OCI-LY7 (cell line): ENCODE results near the gene LAMTOR3. TPM values are rescaled to one million over a fixed set of nuclear protein-coding genes. Genes with fewer than 3 reads are reported as not detected.

Experiments used
- BruUV-seq: library from RNA; stranded (reverse); fragments of 400-500 nt; replicated peaks from 2 replicates; lab custom pipeline; 2021; lab: Mats Ljungman, UMichigan
- CTCF ChIA-PET: fragments of 300-600 bp; sonication (Branson Sonifier 250); formaldehyde crosslinking; loops from one replicate; lab custom pipeline; 2022; ENCODE audit warnings: antibody characterized with exemption; ENCODE audit not compliant: unreplicated experiment; lab: Charles Lee
- POLR2A ChIA-PET: fragments of 300-600 bp; sonication (Branson Sonifier 250); formaldehyde crosslinking; loops from one replicate; lab custom pipeline; 2022; ENCODE audit warnings: antibody characterized with exemption; lab: Charles Lee
- DNase-seq: peaks from one replicate; pipeline ENCODE4 v3.0.0-alpha.2; 2015; ENCODE audit warnings: low spot score
- H2AFZ ChIP-seq: fragments of 200-600 bp; sonication (generic), shearing (Covaris generic); 2 replicates; pipeline ENCODE4 v1.6.1; 2014; ENCODE audit warnings: mild to moderate bottlenecking, antibody characterized with exemption, low read length, moderate library complexity
- H3K27ac ChIP-seq: fragments of 200-600 bp; sonication (generic); 2 replicates; pipeline ENCODE4 v1.5.1; 2014; ENCODE audit warnings: mixed run types, low read depth, mild to moderate bottlenecking, moderate library complexity, low read length, inconsistent platforms; ENCODE audit not compliant: poor library complexity, severe bottlenecking
- H3K36me3 ChIP-seq: fragments of 200-600 bp; sonication (generic); 2 replicates; pipeline ENCODE4 v1.6.1; 2014; ENCODE audit warnings: mild to moderate bottlenecking, antibody characterized with exemption, low read length, moderate library complexity, mixed read lengths; ENCODE audit not compliant: insufficient read depth
- H3K4me1 ChIP-seq: fragments of 200-600 bp; sonication (generic); 2 replicates; pipeline ENCODE4 v1.5.1; 2014; ENCODE audit warnings: mild to moderate bottlenecking, low read length; ENCODE audit not compliant: insufficient read depth, poor library complexity, severe bottlenecking
- H3K4me2 ChIP-seq: fragments of 200-600 bp; sonication (generic); 2 replicates; pipeline ENCODE4 v1.6.1; 2014; ENCODE audit warnings: mild to moderate bottlenecking, low read length
- H3K4me3 ChIP-seq: fragments of 200-600 bp; sonication (generic); 2 replicates; pipeline ENCODE4 v1.5.1; 2014; ENCODE audit warnings: mild to moderate bottlenecking, low read depth, low read length; ENCODE audit not compliant: poor library complexity, severe bottlenecking
- H3K79me2 ChIP-seq: fragments of 200-600 bp; sonication (generic); 2 replicates; pipeline ENCODE4 v1.6.1; 2016; ENCODE audit warnings: low read depth, mild to moderate bottlenecking, low read length, moderate library complexity, mixed read lengths; ENCODE audit not compliant: insufficient read depth
- H3K9me2 ChIP-seq: fragments of 200-600 bp; sonication (generic); 2 replicates; pipeline ENCODE4 v1.6.1; 2016; ENCODE audit warnings: mild to moderate bottlenecking, low read length, mixed read lengths; ENCODE audit not compliant: insufficient read depth
- H3K9me3 ChIP-seq: fragments of 200-600 bp; sonication (generic); 2 replicates; pipeline ENCODE4 v1.6.1; 2014; ENCODE audit warnings: mild to moderate bottlenecking, mixed run types, low read length, mixed read lengths
- H4K20me1 ChIP-seq: fragments of 200-600 bp; sonication (generic); 2 replicates; pipeline ENCODE4 v1.6.1; 2014; ENCODE audit warnings: mild to moderate bottlenecking, antibody characterized with exemption, low read length, moderate library complexity, mixed read lengths; ENCODE audit not compliant: insufficient read depth
- EZH2phosphoT487 ChIP-seq: fragments of 200-600 bp; sonication (generic); IDR thresholded peaks from 2 replicates; pipeline ENCODE4 v1.6.1; 2018; ENCODE audit warnings: low read depth, borderline replicate concordance, mild to moderate bottlenecking, mixed run types, antibody characterized with exemption, low read length, moderate library complexity, mixed read lengths
- intact Hi-C: fragments of 100-400 bp; cut with micrococcal nuclease; formaldehyde crosslinking; loops from one replicate; pipeline ENCODE4 v1.10.0; 2022; ENCODE audit not compliant: unreplicated experiment
- total RNA-seq, 2 experiments: library from RNA; depleted of rRNA in 1 of 2; stranded (reverse); fragments of >200 nt in 1 of 2; shearing (Covaris generic) in 1 of 2; gene quantifications; 2 replicates each; pipeline ENCODE4 v1.2.3, GENCODE V29; 2014 to 2022
- TF ChIP-seq, protein P1 (sequence below): fragments of 200-600 bp; sonication (generic); conservative IDR thresholded peaks from 2 replicates; pipeline ENCODE4 v1.5.1; 2014; ENCODE audit warnings: mild to moderate bottlenecking, antibody characterized with exemption, low read length, moderate library complexity, mixed read lengths

Gene LAMTOR3
- total RNA-seq, 2 experiments from 2014 or later: 18.5 to 27.3 TPM

DNA sequence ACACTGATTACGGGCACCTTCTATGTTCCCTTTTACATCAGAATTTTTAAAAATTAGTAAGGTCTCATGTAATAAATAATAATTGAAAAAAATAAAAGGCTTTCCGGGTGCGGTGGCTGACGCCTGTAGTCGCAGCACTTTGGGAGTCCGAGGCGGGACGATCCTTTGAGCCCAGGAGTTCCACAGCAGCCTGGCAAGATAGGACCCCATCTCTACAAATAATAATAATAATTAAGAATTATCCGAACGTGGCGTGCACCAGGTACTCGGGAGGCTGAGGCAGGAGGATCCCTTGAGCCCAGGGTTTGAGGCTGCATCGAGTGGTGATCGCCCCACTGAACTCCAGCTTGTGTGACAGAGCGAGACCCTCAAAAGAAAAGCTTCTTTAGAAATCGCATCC, 771 bp upstream of the LAMTOR3 start:
- DNase-seq: no peak
- no peaks in the 10 kb centered on the region for H3K9me3 ChIP-seq
- H3K4me3 ChIP-seq: peak overlapping the region; percentile 63
- ChIA-PET CTCF (interaction anchor here (2.0 kb wide), 1 partner anchor 49 kb away, joined by 9 read pairs; no protein-coding TSS in a partner anchor), POLR2A (interaction anchor here (0.9 to 1.8 kb wide), 5 partner anchors 33 to 331 kb away, joined by 3 to 12 read pairs (median 4); partner anchors contain the start of genes DAPP1 and TRMT10A)
- peaks cover 8% of the 10 kb centered on the region for H3K4me1 ChIP-seq
- intact Hi-C loops: loop anchor here (1.0 kb wide), 1 partner anchor 51 kb away; the partner anchor contains the start of gene DNAJB14
- no peaks in the 10 kb centered on the region for H3K9me2 ChIP-seq
- H4K20me1 ChIP-seq: no peaks in the 10 kb centered on the region
- peak overlapping the region; percentile 62 for H2AFZ ChIP-seq
- peak overlapping the region; percentile 79 for H3K4me2 ChIP-seq
- TF ChIP-seq, protein P1, sequence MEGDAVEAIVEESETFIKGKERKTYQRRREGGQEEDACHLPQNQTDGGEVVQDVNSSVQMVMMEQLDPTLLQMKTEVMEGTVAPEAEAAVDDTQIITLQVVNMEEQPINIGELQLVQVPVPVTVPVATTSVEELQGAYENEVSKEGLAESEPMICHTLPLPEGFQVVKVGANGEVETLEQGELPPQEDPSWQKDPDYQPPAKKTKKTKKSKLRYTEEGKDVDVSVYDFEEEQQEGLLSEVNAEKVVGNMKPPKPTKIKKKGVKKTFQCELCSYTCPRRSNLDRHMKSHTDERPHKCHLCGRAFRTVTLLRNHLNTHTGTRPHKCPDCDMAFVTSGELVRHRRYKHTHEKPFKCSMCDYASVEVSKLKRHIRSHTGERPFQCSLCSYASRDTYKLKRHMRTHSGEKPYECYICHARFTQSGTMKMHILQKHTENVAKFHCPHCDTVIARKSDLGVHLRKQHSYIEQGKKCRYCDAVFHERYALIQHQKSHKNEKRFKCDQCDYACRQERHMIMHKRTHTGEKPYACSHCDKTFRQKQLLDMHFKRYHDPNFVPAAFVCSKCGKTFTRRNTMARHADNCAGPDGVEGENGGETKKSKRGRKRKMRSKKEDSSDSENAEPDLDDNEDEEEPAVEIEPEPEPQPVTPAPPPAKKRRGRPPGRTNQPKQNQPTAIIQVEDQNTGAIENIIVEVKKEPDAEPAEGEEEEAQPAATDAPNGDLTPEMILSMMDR: no peak
- H3K36me3 ChIP-seq: peaks cover 19% of the 10 kb centered on the region; the same call in 1 of the 2 replicates
- H3K27ac ChIP-seq: peak overlapping the region; percentile 57
- BruUV-seq: no TSS peak
- peaks cover 33% of the 10 kb centered on the region for H3K79me2 ChIP-seq

DNA sequence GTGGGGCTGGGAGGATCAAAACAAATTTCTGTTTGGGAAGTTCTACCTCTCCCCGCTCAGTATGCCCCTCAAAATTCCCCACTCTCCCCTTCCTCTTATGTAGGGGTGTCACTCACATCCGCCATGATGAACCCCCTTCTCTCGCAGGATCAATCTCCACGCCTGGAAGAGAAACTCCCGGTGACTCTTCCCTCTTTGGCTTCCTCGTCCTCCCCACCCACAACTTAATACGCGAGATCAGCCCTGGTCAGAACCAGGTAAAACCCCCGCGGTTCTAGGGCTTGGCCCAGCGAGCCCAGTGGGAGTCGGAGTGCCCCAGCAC, 427 bp downstream of the LAMTOR3 start:
- no peak for DNase-seq
- Histone ChIP-seq H3K9me2 (no peaks in the 10 kb centered on the region), H3K4me3 (peak overlapping the region; percentile 92), H2AFZ (peak overlapping the region; percentile 24; the same call in 1 of the 2 replicates), H3K4me2 (peak overlapping the region; percentile 93), H3K4me1 (peaks cover 8% of the 10 kb centered on the region), H4K20me1 (no peaks in the 10 kb centered on the region), H3K79me2 (peaks cover 35% of the 10 kb centered on the region), H3K9me3 (no peaks in the 10 kb centered on the region), H3K27ac (peak overlapping the region; percentile 27), H3K36me3 (peaks cover 16% of the 10 kb centered on the region; the same call in 1 of the 2 replicates)
- CTCF ChIA-PET: interaction anchor here (2.0 kb wide), 1 partner anchor 50 kb away, joined by 9 read pairs; no protein-coding TSS in a partner anchor
- BruUV-seq: no TSS peak
- TF ChIP-seq EZH2phosphoT487: no peak
- TF ChIP-seq, protein P1: no peak
- intact Hi-C loops: loop anchor here (1.0 kb wide), 1 partner anchor 53 kb away; the partner anchor contains the start of gene DNAJB14
- POLR2A ChIA-PET: interaction anchor here (1.2 to 1.8 kb wide), 2 partner anchors 54 to 77 kb away, joined by 5 to 12 read pairs; partner anchors contain the start of gene DAPP1

DNA sequence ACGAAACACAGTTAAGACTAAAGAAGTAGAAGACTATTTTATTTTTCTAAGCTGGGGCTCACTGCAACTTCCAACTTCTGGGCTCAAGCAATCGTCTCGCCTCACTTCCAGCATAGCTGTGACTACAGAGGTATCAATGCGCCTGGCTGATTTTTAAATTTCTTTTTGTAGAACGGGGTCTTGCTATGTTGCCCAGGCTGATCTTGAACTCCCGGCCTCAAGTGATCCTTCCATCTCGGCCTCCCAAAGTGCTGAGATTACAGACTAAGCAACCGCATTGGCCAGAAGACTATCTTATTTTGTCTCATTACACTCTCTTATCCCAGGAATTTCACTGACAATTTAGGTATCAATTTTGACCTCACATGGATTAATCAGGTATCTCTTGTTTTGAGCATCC, 1.2 kb downstream of the LAMTOR3 start:
- DNase-seq: no peak
- H3K9me2 ChIP-seq: no peaks in the 10 kb centered on the region
- peaks cover 35% of the 10 kb centered on the region for H3K79me2 ChIP-seq
- no peaks in the 10 kb centered on the region for H3K9me3 ChIP-seq
- peaks cover 8% of the 10 kb centered on the region for H3K4me1 ChIP-seq
- peak overlapping the region; percentile 93 for H3K4me2 ChIP-seq
- H3K4me3 ChIP-seq: peak overlapping the region; percentile 92
- ChIA-PET POLR2A (interaction anchor here (1.0 kb wide), 1 partner anchor 91 kb away, joined by 4 read pairs; no protein-coding TSS in a partner anchor), CTCF (no interaction called here)
- H3K36me3 ChIP-seq: peaks cover 11% of the 10 kb centered on the region; the same call in 1 of the 2 replicates
- TF ChIP-seq EZH2phosphoT487: no peak
- TF ChIP-seq, protein P1: no peak
- H4K20me1 ChIP-seq: no peaks in the 10 kb centered on the region
- intact Hi-C loops: no loop called here
- BruUV-seq: no TSS peak
- no peak overlapping the region for H3K27ac ChIP-seq
- no peak overlapping the region for H2AFZ ChIP-seq
